ENCODE measurements around the gene DLGAP1. TPM values are rescaled to one million over a fixed set of nuclear protein-coding genes. Genes with fewer than 3 reads are reported as not detected.
A peak's percentile ranks its signal among the peaks of the same experiment; 100 is the strongest.

The DLGAP1 gene
- total and polyA plus RNA-seq, 2 of the 13 experiments (the other 11 are each of a cell fraction or from before 2014, with no cell fraction given), result 0.01 TPM; not detected in 1

GRCh38 chr18:4020026-4020425 is 435.1 kb downstream of the DLGAP1 start:
- in situ Hi-C loops (cut with HindIII; ENCODE audit: extremely low pct_ligation_motif_present, low pct_unique_long_range_greater_than_20kb), result no loop called here
- Histone ChIP-seq H3K4me3 (replicated peaks in 1 of 3; ENCODE audit: insufficient read depth in 1 of 3, low read depth in 2 of 3, low read length in 3 of 3) (no peak overlapping the region), H3K27ac (ENCODE audit: extremely low read length, insufficient read depth, low read length) (no peak overlapping the region), H3K27me3 (ENCODE audit: control insufficient read depth in 1 of 2, insufficient read depth in 2 of 2, low read length in 2 of 2) (peaks cover 0 to 8% of the 10 kb centered on the region in 2 experiments; a peak in 1 of 5 replicates), H2AFZ (ENCODE audit: low read length) (no peak overlapping the region), H3K79me2 (ENCODE audit: insufficient read depth, low read length) (no peaks in the 10 kb centered on the region), H3K9me3 (ENCODE audit: low read length) (no peaks in the 10 kb centered on the region), H3K4me2 (ENCODE audit: low read depth, low read length) (no peak overlapping the region), H3K9ac (ENCODE audit: insufficient read depth, low read depth, low read length) (no peak overlapping the region), H4K20me1 (ENCODE audit: insufficient read depth, low read length) (no peaks in the 10 kb centered on the region), H3K36me3 (replicated peaks in 1 of 2; ENCODE audit: control insufficient read depth in 1 of 2, insufficient read depth in 2 of 2, low read length in 2 of 2) (no peaks in the 10 kb centered on the region), H3K4me1 (ENCODE audit: insufficient read depth, low read length) (no peaks in the 10 kb centered on the region)
- FAIRE-seq (no peak), ATAC-seq (no peak), DNase-seq (ENCODE audit: low spot score) (no peak)
- WGBS (ENCODE audit: low lambda C conversion rate), result 19% methylated on average over 5 of the region's 5 CpGs
- no peak for TF ChIP-seq SP2 (CRISPR knock-in tag; IDR thresholded peaks at IDR 0.05)
- TF ChIP-seq ZNF569 (CRISPR knock-in tag; IDR thresholded peaks at IDR 0.05; ENCODE audit: borderline replicate concordance), result no peak
- TF ChIP-seq FOXA1 (IDR thresholded peaks at IDR 0.05), result no peak
- TF ChIP-seq FOXA1 (CRISPR knock-in tag; IDR thresholded peaks at IDR 0.05), result no peak
- TF ChIP-seq SP4 (CRISPR knock-in tag; IDR thresholded peaks at IDR 0.05), result no peak
- BruUV-seq (replicated peaks), result no TSS peak
- ChIA-PET POLR2A (no interaction called here), CTCF (ENCODE audit: low intra/inter-chr PET ratio, low total read pairs) (no interaction called here)
- intact Hi-C loops (cut with micrococcal nuclease; ENCODE audit: unreplicated experiment), result no loop called here

DNA sequence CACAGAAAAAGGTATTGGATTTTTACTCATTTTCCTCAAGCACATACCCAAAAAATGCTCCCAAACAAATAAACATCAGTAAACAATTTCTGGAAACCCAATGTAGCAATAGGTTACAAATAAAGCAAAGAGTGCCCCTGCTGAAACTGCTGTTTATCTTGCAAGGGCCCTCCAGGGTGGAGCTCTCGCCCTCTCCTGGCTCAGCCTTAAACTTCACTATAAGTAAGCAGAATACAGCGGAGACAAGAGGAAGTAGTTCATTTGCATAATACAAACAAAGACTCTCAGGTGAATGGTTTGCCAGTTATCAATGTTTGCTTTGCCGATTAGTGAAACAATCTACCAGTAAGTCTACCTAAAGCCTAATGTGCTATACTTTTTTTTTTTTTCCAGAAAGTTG is 437.6 kb downstream of the DLGAP1 start:
- Histone ChIP-seq H3K9me3 (ENCODE audit: low read length) (no peaks in the 10 kb centered on the region), H3K27ac (ENCODE audit: extremely low read length, insufficient read depth, low read length) (no peak overlapping the region), H3K9ac (ENCODE audit: insufficient read depth, low read depth, low read length) (no peak overlapping the region), H3K36me3 (replicated peaks in 1 of 2; ENCODE audit: control insufficient read depth in 1 of 2, insufficient read depth in 2 of 2, low read length in 2 of 2) (no peaks in the 10 kb centered on the region), H3K4me1 (ENCODE audit: insufficient read depth, low read length) (no peaks in the 10 kb centered on the region), H3K27me3 (ENCODE audit: control insufficient read depth in 1 of 2, insufficient read depth in 2 of 2, low read length in 2 of 2) (peaks cover 0 to 8% of the 10 kb centered on the region in 2 experiments; a peak in 1 of 5 replicates), H3K4me3 (replicated peaks in 1 of 3; ENCODE audit: insufficient read depth in 1 of 3, low read depth in 2 of 3, low read length in 3 of 3) (no peak overlapping the region), H3K4me2 (ENCODE audit: low read depth, low read length) (no peak overlapping the region), H2AFZ (ENCODE audit: low read length) (no peak overlapping the region), H3K79me2 (ENCODE audit: insufficient read depth, low read length) (no peaks in the 10 kb centered on the region), H4K20me1 (ENCODE audit: insufficient read depth, low read length) (no peaks in the 10 kb centered on the region)
- intact Hi-C loops (cut with micrococcal nuclease; ENCODE audit: unreplicated experiment), result loop anchor here (10.0 kb wide), 1 partner anchor 377 kb away; no protein-coding TSS in a partner anchor
- FAIRE-seq, result no peak
- BruUV-seq (replicated peaks), result no TSS peak
- DNase-seq (ENCODE audit: low spot score), result no peak
- ChIA-PET POLR2A (no interaction called here), CTCF (ENCODE audit: low intra/inter-chr PET ratio, low total read pairs) (no interaction called here)
- in situ Hi-C loops (cut with HindIII; ENCODE audit: extremely low pct_ligation_motif_present, low pct_unique_long_range_greater_than_20kb), result no loop called here
- peak; percentile 49; the same call in 2 of the 3 replicates for ATAC-seq
- 3% methylated on average over 3 of the region's 3 CpGs for WGBS (ENCODE audit: low lambda C conversion rate)
- no peak for TF ChIP-seq FOXA1 (IDR thresholded peaks at IDR 0.05)
- TF ChIP-seq FOXA1 (CRISPR knock-in tag; IDR thresholded peaks at IDR 0.05), result 0 out of 2 replicates have a peak, but pooled peaks have one; percentile 2
- TF ChIP-seq SMAD1 (CRISPR knock-in tag; IDR thresholded peaks at IDR 0.05; ENCODE audit: borderline replicate concordance, low read depth), result no peak
- TF ChIP-seq, protein P1, sequence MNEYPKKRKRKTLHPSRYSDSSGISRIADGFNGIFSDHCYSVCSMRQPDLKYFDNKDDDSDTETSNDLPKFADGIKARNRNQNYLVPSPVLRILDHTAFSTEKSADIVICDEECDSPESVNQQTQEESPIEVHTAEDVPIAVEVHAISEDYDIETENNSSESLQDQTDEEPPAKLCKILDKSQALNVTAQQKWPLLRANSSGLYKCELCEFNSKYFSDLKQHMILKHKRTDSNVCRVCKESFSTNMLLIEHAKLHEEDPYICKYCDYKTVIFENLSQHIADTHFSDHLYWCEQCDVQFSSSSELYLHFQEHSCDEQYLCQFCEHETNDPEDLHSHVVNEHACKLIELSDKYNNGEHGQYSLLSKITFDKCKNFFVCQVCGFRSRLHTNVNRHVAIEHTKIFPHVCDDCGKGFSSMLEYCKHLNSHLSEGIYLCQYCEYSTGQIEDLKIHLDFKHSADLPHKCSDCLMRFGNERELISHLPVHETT (CRISPR knock-in tag; conservative IDR thresholded peaks at IDR 0.05), result no peak

Data from HepG2 (cell line).